Tibial nerve (tissue), 3 donors: ENCODE data around the gene CYSLTR2.

Source experiments
- CTCF ChIP-seq, 5 experiments: fragments of 200-600 bp in 3 of 5; fragments of 450-650 bp in 2 of 5; sonication (generic) in 3 of 5; IDR thresholded peaks; one replicate each; pipeline ENCODE4 v1.5.1; 2016 to 2019; ENCODE audit warnings: antibody characterized with exemption in 5 of 5, mild to moderate bottlenecking in 3 of 5, moderate library complexity in 2 of 5
- POLR2A ChIP-seq, 2 donors: fragments of 450-650 bp; IDR thresholded peaks; one replicate each; pipeline ENCODE4 v1.6.1; 2017; ENCODE audit warnings: antibody characterized with exemption in 2 of 2, mild to moderate bottlenecking in 2 of 2, moderate library complexity in 2 of 2

- TF ChIP-seq CTCF (IDR thresholded peaks at IDR 0.05) (no peak), POLR2A (IDR thresholded peaks at IDR 0.05) (no peak)
Observed at GRCh38 chr13:48643159-48643558, 10.6 kb upstream of the CYSLTR2 start.
